ENCODE results near the gene DNM3.
"Not testable (repeated sequence)": the region's sequence is repeated elsewhere in the genome, so short reads cannot be mapped to it uniquely, and the experiment has no call there.

Gene DNM3

GRCh38 chr1:172425339-172425738 is 584.0 kb downstream of the DNM3 start:
- DNase-seq (ENCODE audit: low spot score) = no peak

GRCh38 chr1:172427191-172427590 is 585.9 kb downstream of the DNM3 start:
- no peak for DNase-seq (ENCODE audit: low spot score)

GRCh38 chr1:172429331-172430127 is 588.2 kb downstream of the DNM3 start:
- no peak for DNase-seq (ENCODE audit: low spot score)

GRCh38 chr1:172430128-172430454 is 588.8 kb downstream of the DNM3 start:
- DNase-seq (ENCODE audit: low spot score) = no peak

GRCh38 chr1:172431204-172431603 is 589.9 kb downstream of the DNM3 start:
- no peak for DNase-seq (ENCODE audit: low spot score)

GRCh38 chr1:172431721-172432192 is 590.5 kb downstream of the DNM3 start:
- no peak for DNase-seq (ENCODE audit: low spot score)

GRCh38 chr1:172437183-172437582 is 595.9 kb downstream of the DNM3 start:
- not testable (repeated sequence) for DNase-seq (ENCODE audit: low spot score)

GRCh38 chr1:172442404-172442803 is 601.1 kb downstream of the DNM3 start:
- no peak for DNase-seq (ENCODE audit: low spot score)

- DNase-seq (ENCODE audit: low spot score) = no peak
Measured at GRCh38 chr1:172442843-172443565, 601.7 kb downstream of the DNM3 start.

GRCh38 chr1:172443666-172444453 is 602.6 kb downstream of the DNM3 start, which contains the start of gene PIGC:
Gene PIGC (minus strand): TSS chr1:172444069. CDS start chr1:172442622, 1,447 bp downstream.
- DNase-seq (ENCODE audit: low spot score) = peak; percentile 92

- DNase-seq (ENCODE audit: low spot score) = no peak
Measured at GRCh38 chr1:172446547-172446946, 605.2 kb downstream of the DNM3 start.

- DNase-seq (ENCODE audit: low spot score) = no peak
Measured at GRCh38 chr1:172447641-172448040, 606.3 kb downstream of the DNM3 start.

GRCh38 chr1:172448995-172449584 is 607.8 kb downstream of the DNM3 start:
- no peak for DNase-seq (ENCODE audit: low spot score)

GRCh38 chr1:172449585-172450523 is 608.6 kb downstream of the DNM3 start:
- DNase-seq (ENCODE audit: low spot score) = peak; percentile 78

GRCh38 chr1:172450524-172450885 is 609.2 kb downstream of the DNM3 start:
- DNase-seq (ENCODE audit: low spot score) = no peak

GRCh38 chr1:172451002-172451443 is 609.7 kb downstream of the DNM3 start:
- no peak for DNase-seq (ENCODE audit: low spot score)

- no peak for DNase-seq (ENCODE audit: low spot score)
Measured at GRCh38 chr1:172452536-172453152, 611.3 kb downstream of the DNM3 start.

GRCh38 chr1:172453153-172453545 is 611.9 kb downstream of the DNM3 start:
- DNase-seq (ENCODE audit: low spot score) = no peak

- no peak for DNase-seq (ENCODE audit: low spot score)
Measured at GRCh38 chr1:172453607-172454006, 612.3 kb downstream of the DNM3 start.

GRCh38 chr1:172455451-172455850 is 614.2 kb downstream of the DNM3 start:
- no peak for DNase-seq (ENCODE audit: low spot score)
